ENCODE measurements around the gene TUBGCP2. TPM values are rescaled to one million over a fixed set of nuclear protein-coding genes. Genes with fewer than 3 reads are reported as not detected.

TUBGCP2 gene
- total and polyA plus RNA-seq, 9 of the 15 experiments (the other 6 are each of a cell fraction or from before 2014, with no cell fraction given): 4.3 to 56.6 (median 28.4) TPM

DNA sequence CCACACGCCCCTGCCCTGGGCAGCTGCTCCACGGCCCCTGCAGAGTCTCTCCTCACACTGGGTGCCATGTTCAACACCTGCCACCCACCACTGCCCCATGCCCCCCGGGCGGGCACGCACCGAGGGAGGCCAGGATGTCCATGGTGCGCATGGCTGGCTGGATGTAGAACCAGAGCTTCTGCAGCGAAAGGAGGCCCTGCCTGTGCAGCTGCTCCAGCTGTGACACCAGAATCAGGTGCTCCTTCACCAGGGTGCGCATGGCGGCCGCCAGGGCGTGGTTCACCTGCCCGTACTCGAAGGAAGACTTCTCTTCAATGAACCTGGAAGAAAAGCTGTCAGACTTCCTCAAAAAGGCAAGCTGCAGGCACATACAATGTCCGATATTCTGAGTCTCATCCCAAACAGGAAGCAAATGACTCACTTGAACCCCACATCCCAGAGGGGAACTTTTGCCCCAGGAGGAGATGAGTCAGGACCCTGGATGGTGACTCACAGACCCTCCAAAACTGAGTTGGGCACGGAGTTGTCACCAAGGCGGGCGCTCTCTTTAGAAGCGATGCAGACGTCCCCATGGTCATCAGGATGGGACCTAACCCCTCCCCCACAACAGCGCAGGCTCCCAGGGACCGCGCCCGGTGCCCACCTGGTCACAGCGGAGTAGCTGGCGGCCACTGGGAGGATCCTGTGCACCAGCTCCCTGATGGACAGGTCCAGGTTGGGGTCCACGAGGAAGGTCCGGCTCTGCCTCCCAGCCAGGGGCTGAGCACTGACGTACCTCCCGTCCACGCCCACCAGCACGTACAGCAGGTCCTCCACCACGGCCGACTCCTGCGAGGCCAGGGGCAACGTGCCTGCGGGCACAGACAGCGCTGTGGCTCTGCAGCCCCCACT is 15.5 kb downstream of the TUBGCP2 start:
- ChIA-PET POLR2A (interaction anchor here (1.0 to 1.1 kb wide), 3 partner anchors 10 to 32 kb away, joined by 3 to 4 read pairs (median 4); no protein-coding TSS in a partner anchor), CTCF (ENCODE audit: low intra/inter-chr PET ratio) (no interaction called here)
- no peak overlapping the region for H2AFZ ChIP-seq (ENCODE audit: low read depth, low read length)
- TF ChIP-seq DACH1 (IDR thresholded peaks at IDR 0.05; ENCODE audit: partially characterized antibody): no peak
- TF ChIP-seq TCF7 (IDR thresholded peaks at IDR 0.05; ENCODE audit: borderline replicate concordance): no peak
- TF ChIP-seq FOSL1 (tag; conservative IDR thresholded peaks at IDR 0.05): peak; percentile 38; the same call in 1 of the 2 replicates
- TF ChIP-seq, protein P1, sequence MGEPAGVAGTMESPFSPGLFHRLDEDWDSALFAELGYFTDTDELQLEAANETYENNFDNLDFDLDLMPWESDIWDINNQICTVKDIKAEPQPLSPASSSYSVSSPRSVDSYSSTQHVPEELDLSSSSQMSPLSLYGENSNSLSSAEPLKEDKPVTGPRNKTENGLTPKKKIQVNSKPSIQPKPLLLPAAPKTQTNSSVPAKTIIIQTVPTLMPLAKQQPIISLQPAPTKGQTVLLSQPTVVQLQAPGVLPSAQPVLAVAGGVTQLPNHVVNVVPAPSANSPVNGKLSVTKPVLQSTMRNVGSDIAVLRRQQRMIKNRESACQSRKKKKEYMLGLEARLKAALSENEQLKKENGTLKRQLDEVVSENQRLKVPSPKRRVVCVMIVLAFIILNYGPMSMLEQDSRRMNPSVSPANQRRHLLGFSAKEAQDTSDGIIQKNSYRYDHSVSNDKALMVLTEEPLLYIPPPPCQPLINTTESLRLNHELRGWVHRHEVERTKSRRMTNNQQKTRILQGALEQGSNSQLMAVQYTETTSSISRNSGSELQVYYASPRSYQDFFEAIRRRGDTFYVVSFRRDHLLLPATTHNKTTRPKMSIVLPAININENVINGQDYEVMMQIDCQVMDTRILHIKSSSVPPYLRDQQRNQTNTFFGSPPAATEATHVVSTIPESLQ (CRISPR knock-in tag; IDR thresholded peaks at IDR 0.05): no peak
- TF ChIP-seq, protein P2, sequence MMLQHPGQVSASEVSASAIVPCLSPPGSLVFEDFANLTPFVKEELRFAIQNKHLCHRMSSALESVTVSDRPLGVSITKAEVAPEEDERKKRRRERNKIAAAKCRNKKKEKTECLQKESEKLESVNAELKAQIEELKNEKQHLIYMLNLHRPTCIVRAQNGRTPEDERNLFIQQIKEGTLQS (IDR thresholded peaks at IDR 0.05): peak; percentile 47; the same call in 1 of the 2 replicates
- TF ChIP-seq, protein P2 (CRISPR knock-in tag; conservative IDR thresholded peaks at IDR 0.05): no peak
- peak; percentile 48 for TF ChIP-seq POLR2G (IDR thresholded peaks at IDR 0.05; ENCODE audit: low read depth, low read length)
- peak; percentile 34; the same call in 1 of the 2 replicates for TF ChIP-seq RBFOX2 (IDR thresholded peaks at IDR 0.05; ENCODE audit: low read depth, low read length)
- 97% methylated on average over 20 of the region's 38 CpGs for WGBS (ENCODE audit: insufficient coverage, low coverage, missing lambda C conversion rate)
- in situ Hi-C loops (cut with MboI): no loop called here
- no peaks in the 10 kb centered on the region for H3K79me2 ChIP-seq (ENCODE audit: control insufficient read depth, insufficient read depth, low read length)
- H3K4me3 ChIP-seq: no peak overlapping the region
- FAIRE-seq (no peak), DNase-seq (ENCODE audit: extremely low read depth in 1 of 4, low spot score in 3 of 4) (no peak), ATAC-seq (no peak)
- no peaks in the 10 kb centered on the region for H3K27me3 ChIP-seq (ENCODE audit: control insufficient read depth in 2 of 2, insufficient read depth in 2 of 2, low read length in 2 of 2)
- no peaks in the 10 kb centered on the region for H3K9me1 ChIP-seq (ENCODE audit: control insufficient read depth, insufficient read depth, low read length)
- BruUV-seq (replicated peaks): no TSS peak
- H3K4me2 ChIP-seq (ENCODE audit: insufficient read depth, low read length): no peak overlapping the region
- H3K9ac ChIP-seq (ENCODE audit: insufficient read depth in 1 of 2, low read depth in 2 of 2, low read length in 2 of 2): no peak overlapping the region
- H3K36me3 ChIP-seq (ENCODE audit: control insufficient read depth, insufficient read depth, low read length): peaks cover 71% of the 10 kb centered on the region; the same call in 2 of the 3 replicates
- no peaks in the 10 kb centered on the region for H3K4me1 ChIP-seq (replicated peaks in 1 of 2; ENCODE audit: control insufficient read depth in 2 of 2, insufficient read depth in 2 of 2, low read length in 2 of 2)
- intact Hi-C loops (cut with micrococcal nuclease): no loop called here
- no peak overlapping the region for H3K27ac ChIP-seq (ENCODE audit: extremely low read depth, low read depth, low read length)
- H4K20me1 ChIP-seq (replicated peaks; ENCODE audit: control insufficient read depth, insufficient read depth, low read length): no peaks in the 10 kb centered on the region
- H3K9me3 ChIP-seq (replicated peaks; ENCODE audit: control insufficient read depth, insufficient read depth, low read depth, low read length): no peaks in the 10 kb centered on the region
